Measurements from ENCODE around the gene PIGR.

Gene PIGR

DNA sequence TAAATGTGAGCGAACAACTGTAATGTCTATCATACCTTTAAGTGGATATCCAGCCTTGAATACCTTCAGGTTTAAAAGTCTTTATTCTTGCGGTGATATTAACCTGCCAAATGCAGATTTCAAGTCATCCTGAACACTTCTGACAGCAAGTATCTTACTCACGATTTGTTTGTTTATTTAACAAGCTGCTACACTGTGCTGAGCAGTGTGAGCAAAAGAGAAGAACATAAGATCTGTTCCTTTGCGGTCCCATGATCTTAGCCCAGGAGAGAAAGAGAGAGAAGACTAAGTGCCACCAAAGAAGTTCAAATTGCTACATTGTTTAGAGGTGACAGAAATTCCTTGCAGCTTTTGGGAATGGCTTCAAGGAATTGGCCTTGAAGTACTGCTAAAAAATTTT lies 58.6 kb downstream of the PIGR start:
- DNase-seq = no peak

DNA sequence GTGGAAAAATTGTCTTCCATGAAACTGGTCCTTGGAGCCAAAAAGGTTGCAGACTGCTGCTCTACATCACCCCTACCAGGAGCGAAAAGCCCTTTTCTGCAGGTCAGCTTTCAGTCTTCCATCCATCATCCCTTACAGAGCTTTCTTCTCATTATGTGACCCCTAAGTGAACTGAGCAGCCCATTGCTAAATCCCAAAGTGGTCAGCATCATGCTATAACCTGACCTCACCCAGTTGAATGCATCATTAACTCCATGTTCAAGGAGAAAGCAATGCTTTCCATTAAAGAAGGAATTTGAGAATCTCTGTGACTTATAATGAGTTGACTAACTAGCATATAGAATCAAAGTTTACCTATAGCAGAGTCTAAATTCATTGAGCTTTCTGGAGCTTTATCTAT lies 59.4 kb downstream of the PIGR start:
- DNase-seq = no peak

DNA sequence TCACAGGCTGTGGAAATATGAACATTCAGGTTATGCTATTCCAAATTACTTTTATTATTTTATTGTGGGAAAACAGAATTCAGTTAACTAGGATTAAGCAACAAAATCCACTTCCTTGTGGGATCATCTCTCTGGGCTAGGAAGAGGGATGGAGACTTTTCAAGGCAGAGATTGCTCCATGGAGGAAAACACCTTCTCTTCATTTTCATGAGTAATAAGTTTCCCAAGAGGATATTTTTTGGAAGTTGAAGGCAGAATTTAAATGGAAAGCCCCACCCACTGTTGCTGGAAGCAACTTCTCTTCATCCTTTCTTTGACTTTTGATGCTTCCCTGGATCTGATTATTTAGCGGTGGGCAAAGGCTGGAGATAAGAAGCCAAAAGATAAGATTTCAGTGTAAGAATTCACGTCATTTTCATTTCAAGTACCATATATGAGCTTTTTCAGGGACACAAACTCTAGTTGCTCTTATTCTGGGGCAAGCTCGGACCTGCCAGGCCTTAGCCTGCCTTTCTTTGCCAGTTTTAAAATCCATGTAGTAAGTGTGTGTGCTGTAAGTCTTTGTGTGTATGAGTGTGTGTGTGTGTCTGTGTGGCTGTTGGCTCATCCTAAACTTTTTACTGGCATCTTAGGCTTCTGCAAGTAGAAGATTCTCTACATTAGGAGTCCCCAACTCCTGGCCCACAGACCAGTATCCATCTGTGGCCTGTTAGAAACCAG lies 60.8 kb downstream of the PIGR start:
- DNase-seq = no peak

DNA sequence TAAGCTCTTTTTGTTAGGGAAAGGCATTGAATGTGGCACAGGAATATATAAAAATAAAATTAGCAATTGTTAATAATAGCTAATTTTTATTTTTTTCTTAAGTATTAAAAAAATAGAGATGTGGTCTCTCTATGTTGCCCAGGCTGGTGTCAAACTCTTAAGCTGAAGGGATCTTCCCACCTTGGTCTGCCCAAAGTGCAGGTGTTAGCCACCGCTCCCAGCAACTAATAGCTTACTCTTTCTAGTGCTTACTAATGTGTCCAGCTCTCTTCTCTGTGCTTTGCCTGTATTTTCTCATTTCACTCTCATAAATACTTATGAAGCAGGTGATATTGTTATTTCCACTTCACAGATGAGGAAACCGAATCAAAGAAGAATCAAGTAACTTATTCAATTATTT lies 62.4 kb downstream of the PIGR start:
- no peak for DNase-seq

DNA sequence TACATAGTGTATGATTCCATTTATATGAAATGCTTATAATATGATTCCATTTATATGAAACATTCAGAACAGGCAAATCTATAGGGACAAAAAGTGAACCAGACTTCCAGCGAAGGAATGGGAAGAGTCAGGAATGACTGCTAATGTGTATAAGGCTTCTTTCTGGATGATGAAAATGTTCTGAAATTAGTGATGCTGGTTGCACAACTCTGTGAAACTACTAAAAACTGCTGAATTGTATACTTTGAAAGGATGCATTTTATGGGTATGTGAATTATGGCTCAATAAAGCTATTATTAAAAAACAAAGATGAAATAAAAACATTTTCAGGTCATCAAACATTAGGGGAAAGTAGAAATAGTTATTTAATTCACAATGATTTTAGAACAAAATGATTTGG lies 63.1 kb downstream of the PIGR start:
- DNase-seq = no peak

DNA sequence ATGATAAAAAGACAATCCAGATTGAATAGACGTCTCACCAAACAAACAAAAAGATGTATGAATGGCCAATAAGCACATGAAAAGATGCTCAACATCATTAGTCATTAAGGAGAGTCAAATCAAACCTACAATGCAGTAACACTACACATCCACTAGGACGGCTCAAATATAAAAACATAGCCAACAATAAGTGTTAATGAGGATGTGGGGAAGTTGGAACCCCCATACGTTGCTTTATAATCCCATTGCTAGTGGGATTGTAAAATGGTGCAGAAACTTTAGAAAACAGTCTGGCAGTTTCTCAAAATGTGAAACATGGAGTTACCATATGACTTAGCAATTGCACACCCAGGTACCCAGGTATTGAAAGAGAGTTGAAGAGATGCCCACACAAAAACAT lies 63.7 kb downstream of the PIGR start:
- no peak for DNase-seq

DNA sequence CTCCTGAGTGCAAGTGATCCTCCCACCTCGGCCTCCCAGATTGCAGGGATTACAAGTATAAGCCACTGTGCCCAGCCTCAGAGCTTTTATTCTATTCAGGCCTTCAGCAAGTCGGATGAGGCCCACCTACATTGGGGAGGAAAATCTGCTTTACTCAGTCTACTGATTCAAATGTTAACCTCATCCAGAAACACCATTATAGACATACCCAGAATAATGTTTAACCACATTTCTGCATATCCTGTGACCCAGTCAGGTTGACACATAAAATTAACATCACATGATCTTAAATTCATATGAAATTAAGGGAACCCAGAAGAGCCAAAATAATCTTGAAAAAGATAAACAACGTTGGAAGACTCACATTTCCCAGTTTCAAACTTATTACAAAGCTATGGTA lies 66.0 kb downstream of the PIGR start:
- no peak for DNase-seq
